GM18873 (cell line): ENCODE results near the gene NFKBIE.

Experiments used
- ATAC-seq: cut with Tn5 transposase; IDR thresholded peaks from one replicate; pipeline ENCODE4 v1.9.1; 2021; ENCODE audit warnings: mild to moderate bottlenecking, moderate library complexity, moderate number of reproducible peaks; ENCODE audit not compliant: unreplicated experiment, low FRiP score

NFKBIE gene

DNA sequence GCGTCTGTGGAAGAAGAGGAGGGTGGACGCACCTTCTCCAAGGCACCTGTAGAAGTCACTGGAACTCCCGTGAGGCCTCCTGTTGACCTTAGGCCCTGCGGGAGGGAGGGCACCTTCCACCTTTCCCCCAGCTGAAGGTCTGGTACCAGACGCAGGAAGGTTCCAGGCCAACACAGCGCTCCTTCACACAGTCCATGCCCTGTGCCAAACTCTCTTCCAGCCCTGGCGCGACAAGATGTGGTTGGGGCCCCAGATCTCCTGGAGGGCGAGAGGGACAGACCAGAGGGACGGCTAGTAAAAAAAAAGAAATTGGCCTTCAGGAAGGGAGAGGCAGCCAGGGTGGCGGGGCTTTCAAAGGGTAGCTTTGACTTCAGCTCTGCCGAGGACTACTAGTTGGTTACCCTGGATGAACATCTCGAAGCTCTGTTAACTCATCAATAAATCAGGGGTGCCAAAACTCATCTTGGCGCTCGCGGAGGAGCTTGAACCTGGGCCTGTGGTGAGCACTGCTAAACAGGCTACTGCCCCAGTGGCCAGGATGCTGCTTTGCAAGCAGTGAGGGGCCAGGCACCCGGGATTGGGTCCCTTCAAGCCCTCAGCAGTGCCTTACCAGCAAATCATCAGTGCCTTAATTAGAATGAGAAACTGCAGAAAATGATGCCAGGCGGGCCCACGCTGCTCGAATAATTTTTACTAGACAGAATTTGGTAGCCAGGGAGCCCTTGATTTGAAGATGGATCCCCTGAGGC, 32.9 kb upstream of the NFKBIE start:
- no peak for ATAC-seq

DNA sequence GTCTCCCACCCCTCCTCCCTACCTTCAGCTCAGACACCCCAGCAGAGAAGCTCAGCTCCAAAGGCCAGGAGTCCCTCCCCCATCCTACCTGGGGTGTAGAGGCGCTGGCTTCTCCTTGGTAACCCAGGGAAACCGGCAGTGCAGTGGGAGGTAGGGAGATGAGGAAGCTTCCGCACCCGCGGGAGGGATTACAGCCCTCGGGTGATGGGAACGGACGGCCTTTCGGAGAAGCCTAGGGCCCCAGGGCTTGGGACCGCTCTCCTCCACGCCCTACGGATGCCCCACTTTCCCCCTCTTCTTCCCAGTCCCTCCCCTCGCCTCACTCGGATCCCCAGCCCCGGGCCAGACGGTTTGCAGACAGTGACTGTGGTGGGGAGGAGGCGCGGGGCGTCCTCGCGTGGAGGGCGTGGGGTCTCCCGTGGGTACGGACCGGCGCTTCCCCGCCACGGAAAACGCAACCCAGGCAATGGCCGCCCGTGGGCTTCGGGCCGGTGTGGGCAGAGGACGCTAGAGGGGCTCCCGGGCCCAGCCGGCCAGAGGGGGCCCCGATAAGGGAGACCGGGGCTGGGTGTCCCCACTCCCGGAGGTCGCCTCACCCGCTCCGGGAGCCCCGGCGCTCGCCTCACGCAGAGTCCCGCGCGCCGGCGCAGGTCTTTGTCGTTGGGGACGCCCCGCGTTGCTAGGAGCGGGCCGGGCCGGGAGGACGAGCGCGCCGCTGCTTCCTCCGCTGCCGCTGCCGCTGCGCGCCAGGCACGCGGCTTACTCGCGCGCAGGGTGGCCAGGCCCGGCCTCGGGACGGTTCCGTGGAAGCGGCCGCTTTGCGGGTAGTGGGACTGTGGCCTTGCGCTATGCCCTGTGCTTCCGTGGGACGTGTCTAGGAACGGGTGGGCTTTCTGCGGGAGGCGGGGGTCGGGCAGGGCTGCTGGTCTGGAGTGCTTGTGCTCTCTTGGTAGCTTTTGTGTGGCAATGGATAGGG, 32.0 kb upstream of the NFKBIE start:
- ATAC-seq = no peak

DNA sequence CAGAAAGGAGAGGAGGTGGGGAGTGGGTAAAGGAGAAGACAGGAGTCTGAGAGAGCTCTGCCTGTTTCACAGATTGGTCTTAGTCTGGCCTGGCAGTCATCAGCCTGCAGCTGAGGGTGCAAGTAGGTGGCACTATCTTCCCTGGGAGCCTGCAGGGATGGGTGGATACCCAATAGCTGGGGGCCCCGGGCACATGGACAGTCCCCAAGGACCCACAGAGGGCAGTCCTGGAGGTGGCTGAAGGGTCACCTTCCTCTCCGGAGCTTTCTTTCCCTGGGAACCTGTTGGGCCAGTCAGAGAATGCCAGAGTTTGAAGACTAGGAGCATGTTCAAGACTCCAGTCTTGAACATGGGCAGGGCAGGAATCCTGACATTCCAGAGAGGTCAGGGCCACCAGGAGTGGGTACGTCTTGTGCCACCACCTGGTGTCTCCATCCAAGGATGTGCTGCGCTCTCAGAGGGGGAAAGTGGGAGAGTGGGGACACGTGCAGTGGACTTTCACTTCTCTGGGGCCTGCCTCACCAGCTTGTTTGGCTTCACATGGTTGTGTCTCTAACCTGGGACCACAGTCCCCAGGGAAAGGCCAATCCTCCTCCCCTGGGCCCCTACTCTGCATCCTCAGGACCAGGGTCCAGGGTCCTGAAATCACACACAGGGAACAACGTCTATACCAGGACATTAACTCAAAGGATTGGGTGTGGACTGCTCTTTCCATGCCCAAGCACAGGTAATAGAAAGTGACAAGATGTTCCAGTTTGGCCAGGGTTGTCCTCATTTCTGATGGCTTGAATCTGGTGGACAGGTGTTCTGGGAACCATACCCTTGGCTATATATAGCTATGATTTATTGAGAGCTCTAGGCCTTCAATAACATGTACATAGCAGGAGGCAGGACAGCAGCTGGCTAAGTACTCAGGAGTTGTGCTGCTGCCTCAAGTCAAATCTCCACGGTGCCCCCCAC, 29.8 kb upstream of the NFKBIE start:
- ATAC-seq = no peak

DNA sequence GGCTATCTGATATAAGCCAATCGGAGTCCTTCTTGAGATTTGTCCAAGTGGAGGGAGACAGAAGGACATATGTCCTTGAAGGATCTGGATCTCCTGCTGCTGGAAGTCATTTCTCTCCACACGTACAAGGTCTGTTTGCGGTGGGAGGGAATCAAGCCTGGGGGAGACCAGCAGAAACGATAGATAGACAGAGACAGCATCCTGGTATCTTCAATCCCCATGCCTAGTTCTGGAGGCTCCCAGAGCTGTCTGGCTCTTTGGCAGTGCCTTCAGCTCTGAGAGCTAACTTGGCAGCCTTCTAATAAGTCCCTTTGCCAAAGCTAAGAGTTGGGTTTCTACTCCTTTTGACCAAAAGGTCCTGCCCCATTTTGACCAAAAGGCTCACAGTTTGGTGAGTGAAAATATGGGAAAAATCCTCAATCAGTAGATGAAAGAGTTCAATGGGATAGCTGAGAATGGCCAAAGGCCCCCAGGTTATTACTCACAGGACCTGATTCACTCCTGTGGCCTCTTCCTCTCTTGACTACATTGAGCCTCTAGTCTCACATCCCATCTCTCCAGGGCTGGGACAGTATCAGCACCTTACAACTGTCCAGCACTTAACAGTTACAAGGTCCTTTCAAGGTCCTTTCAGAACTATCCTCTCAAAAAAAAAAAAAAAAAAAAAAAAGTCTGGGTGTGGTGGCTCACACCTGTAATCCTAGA, 27.5 kb upstream of the NFKBIE start:
- no peak for ATAC-seq

DNA sequence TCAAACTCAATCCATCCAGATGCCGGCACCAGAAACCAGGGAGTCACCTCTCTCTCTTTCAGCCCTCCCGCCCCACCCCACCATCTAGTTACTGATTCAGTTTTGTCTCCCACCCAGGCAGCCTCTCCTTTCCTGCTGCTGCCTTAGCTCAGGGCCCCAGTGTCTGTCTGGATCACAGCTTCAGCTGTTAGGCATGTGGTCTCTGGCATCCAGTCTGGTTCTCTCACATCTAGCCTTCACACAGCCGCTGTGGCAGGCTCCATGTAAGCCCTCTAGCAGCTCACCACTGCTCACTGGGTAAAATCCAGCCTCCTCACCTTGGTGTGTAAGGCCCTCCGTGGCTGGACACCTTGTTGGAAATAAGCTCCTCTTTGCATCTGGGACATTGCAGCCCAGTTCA, 26.5 kb upstream of the NFKBIE start:
- no peak for ATAC-seq

DNA sequence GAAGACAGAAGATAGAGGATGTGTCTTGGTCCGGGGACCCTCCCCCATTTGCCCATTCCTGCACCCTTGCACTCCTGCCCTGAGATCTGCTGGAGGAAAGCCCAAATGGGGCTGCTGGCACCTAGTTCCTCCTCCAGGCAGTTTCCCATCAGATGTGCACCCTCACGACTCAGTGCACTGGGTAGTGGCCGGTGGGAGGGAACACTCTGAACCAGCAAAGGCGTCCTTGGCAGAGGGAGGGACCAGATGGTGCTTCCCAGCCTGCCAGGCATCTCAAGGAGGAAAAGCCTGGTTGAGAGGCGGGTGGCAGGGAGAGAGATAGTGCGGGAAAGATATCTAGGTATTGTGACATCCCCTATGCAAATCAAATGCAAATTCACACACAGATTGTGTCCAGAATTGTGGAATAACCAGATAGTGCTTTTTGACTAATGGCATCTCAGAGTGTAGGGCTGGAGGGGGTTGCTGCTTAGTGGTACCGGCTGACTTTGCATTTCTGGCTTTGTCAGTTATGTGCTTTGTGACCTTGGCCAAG, 24.4 kb upstream of the NFKBIE start:
- no peak for ATAC-seq

DNA sequence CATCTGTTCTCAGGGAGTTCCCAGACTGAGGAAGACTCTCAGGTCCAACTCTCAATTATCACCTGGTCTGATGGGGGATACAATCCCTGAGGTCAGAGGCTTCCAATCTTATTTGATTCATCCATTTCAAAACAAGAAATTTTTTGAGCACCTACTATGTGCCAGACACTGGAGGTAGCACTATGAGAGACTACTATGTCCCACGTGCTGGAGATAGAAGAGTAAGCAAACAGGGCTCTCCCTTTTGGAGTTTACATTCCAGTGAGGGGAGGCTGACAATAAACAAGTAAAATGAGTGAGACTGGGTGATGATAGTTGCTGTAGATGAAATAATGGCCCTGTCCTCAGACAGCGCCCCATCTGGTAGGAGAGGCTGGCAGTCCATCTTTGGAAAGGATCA, 21.4 kb upstream of the NFKBIE start:
- ATAC-seq = no peak

DNA sequence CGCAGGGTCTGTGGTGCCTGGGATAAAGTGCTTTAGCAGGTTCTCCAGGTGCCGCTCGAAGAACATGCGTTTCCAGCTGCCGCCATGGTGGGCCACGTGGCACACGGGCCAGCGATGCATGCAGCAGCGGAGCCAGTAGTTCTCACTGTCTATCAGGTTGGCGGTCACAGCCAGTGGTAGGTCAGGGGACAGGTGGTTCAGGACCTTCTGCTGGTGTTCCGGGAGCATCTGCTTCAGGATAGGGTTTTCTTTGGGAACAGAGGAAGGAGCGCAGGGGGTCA, 20.9 kb upstream of the NFKBIE start:
- no peak for ATAC-seq

DNA sequence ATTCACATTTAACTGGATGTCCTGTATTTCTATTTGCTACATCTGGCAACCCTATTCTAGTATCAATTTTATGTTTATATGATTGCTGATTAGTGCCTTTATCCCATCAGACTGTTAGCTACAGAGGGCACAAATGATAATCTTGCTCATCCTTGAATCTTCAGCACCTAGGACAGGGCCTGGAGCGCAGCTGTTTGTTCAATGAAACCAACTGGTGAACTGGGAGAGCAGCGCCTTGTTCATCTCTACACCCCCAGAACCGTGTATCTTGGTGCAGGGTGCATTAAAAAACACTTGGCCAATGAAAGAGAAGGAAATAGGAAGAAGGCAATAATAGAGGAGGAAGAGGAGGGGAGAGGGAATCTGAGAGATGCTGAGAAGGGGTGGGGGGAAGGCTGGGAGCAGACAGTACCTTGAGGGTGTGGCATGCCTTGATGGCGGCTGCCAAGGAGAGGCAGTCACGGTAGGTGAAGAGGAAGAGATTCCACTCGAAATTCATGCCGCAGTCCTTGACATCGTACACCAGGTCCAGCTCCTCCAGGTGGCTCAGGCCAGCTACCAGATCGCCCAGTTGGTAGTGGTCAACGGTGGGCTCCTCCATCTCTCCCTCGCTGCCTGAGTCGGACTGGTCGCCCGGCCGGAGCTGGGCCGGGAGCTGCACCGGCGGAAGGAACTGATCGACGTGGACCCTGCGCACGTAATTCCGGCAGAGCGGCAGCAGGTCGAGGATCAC, 20.4 kb upstream of the NFKBIE start:
- no peak for ATAC-seq

DNA sequence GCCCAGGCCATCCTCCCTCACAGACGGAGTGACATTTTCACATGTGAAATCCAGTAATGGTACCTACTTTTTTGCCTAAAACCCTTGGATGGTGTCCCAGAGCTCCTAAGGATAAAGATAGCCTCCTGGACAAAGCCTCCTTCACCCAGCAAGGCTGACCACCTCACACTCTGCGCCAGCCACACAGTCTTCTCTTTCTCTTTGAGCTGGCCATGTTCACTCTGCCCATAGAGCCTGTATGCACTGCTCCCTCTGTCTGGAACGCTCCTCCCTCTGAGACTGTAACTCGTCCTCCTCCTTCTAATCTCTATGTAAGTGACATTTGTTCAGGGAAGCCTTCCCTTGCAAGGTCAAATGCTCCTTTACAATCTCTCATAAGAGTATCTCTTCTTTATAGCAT, 19.5 kb upstream of the NFKBIE start:
- no peak for ATAC-seq

DNA sequence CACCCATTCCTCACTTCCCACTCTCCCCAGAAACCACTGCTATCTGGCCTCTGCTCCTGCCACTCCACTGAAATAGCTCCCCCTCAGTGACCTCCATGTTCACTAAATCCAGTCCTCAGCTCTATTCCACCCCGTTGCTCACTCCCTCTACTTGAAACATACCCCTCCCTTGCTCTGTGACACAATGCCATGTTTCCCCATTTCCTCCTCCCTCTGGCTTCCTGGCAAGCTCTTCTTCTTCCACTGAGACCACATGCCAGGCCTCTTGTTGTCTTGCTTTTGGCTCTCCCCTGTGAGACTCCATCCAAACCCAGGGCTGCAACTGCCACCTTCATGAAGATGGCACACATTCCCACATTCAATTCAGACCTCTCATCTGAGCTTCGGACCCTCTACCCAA, 18.8 kb upstream of the NFKBIE start:
- ATAC-seq = no peak

DNA sequence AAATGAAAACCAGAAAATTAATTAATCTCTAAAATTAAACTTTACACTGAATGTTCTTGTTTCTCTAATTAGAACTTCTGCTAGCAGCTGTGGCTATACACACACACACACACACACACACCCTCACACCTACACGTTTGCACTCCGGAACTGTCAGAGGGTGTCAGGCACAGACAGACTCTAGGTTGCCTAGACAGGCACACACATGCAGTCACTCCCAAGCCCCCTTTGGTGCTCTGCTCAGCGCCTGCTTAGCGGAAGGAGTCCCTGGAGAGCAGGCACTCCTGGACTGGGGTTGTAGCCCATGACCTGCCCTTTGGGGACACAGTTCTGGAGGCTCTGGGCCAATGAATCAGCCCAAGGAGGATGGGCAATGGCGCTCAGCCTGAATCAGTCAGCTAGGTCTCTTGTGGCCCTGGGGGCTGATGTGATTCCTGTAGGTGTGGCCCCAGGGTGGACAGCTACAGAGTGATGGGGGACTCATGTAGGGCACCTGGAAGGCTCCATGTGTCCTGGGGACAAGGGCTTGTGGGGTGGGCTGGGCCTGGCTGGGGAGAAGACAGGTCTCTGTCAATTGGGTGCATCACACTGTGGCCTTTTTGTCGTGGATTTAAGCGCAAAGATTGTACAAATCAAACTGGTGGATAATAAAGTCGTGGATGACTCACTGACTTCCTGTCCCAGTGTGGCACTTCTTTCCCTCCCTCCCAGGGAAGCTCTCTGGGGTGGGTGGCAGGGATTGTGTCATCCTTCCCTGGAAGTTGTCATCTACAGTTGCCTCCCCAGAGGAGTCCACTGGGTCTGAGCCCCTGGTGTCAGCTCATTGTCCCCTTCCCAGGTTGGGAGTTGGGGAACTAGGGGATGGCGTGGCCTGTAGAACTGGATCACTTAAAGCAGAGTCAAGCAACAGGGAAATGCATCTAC, 13.7 kb upstream of the NFKBIE start:
- no peak for ATAC-seq

DNA sequence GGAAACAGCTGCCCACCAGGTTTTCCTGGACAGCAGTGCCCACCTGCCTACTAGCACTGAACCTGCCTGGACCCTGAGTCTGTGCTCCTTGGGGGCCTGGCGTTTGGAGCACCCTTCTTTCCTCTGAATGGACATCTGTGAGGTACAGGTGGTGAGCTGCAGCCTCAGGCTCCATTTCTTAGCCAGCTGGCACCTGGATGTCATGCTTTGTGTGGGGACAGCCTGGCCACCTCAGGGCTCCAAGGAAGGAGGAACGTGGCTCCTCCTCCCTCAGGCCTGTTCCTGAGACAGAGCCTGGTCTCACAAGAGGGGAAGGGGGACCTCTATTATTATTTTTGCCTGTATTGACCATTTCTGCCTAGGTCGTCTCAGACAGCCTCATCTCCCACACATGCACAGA, 13.0 kb upstream of the NFKBIE start:
- ATAC-seq = no peak

DNA sequence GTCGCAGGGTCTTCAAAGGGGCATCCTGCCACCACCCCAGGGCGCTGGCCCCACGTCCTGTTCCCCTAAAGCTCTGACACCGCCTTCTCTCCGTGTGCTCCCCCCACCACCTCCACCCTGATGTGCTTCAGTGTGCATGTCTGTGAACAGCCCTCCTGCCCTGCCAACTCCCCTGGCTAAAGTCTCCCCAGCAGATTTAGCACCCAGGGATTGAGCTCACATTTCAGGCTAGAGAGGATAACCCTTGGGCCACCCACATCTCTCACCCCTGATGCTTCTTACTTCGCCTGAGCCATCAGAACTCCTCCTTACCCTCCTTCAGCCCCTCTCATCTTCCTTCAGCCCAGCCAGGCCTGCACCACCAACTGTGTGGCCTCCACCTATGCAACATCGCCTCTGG, 12.4 kb upstream of the NFKBIE start:
- ATAC-seq = no peak

DNA sequence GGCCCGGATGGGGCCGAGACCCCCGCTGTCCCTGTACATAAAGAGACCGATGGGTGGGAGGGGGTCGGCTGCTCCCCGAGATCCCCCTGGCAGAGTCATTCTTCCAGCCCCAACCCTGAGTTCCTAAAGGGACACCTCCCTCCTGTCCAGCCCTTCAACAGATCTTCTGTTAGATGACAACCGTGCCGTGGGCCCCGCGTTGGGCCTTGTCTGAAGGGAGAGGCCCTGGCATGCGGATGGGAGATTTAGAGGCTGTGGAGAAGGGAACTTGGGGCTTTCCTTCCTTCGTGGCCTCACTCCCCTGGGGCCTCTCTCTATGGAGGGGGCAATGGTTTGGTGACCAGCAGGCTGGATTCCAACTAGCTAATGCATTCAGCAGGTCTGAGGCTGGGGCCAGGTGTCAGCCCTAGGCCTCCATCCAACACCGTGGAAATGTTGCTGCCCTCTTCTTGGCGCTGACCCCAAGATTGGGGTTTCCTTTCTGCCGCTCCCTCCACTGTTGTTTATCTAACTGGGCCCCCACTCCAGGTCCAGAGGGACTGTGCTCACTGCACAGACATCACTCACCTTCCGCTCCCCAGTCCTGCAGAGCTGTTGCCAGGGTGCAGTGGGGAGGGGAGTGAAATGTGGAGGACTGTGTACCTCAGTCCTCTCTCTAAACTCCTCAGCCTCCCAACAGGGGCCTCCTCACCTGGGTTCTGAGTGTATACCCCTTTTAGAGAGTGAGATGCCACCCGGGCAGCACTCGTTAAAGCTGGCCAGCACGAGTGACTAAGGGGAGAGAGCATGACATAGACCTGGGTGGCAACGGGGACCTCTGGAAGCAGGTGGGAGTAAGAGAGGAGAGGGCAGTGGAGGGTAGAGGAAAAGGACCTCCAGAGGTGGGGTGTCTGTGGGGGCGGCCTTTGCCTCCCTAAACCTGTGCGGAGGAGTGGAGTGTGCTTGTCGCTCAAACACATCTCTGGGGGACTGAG, 11.6 kb upstream of the NFKBIE start:
- no peak for ATAC-seq

DNA sequence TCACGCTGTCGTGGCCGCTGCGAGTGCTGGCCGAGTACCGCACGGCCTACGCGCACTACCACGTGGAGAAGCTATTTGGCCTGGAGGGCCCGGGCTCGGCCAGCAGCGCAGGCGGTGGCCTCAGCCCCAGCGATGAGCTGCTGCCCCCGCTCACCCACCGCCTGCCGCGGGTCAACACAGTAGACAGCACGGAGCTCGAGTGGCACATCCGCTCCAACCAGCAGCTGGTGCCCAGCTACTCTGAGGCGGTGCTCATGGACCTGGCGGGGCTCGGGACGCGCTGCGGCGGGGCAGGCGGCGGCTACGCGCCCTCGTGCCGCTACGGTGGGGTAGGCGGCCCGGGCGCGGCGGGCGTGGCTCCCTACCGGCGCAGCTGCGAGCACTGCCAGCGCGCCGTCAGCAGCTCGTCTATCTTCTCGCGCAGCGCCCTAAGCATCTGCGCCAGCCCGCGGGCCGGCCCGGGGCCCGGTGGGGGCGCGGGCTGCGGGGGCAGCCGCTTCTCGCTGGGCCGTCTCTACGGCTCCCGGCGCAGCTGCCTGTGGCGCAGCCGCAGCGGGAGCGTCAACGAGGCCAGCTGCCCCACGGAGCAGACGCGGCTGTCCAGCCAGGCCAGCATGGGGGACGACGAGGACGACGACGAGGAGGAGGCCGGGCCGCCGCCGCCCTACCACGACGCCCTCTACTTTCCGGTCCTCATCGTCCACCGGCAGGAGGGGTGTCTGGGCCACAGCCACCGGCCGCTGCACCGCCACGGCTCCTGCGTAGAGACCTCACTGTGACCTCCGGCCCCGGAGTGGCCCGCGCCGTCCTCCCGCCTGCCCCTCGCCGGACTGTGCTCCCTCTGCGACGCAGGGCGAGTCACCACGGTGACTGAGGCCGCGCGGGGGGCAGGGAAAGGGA, 10.6 kb upstream of the NFKBIE start:
- no peak for ATAC-seq
